Aorta (tissue), 5 donors: ENCODE data around the gene SENP2. TPM values are rescaled to one million over a fixed set of nuclear protein-coding genes. Genes with fewer than 3 reads are reported as not detected.

Experiments
- ATAC-seq: fragments of 200-7000 bp; cut with Tn5 transposase; one replicate; pipeline ENCODE4 v1.9.1; 2022; ENCODE audit warnings: moderate library complexity; ENCODE audit not compliant: low FRiP score
- DNase-seq, 2 donors: peaks; one replicate each; pipeline ENCODE4 v3.0.0-alpha.2; 2020
- H3K27ac ChIP-seq, 2 donors: one replicate each; pipeline ENCODE4 v1.5.1; 2013; ENCODE audit warnings: low read length in 2 of 2, mild to moderate bottlenecking in 2 of 2, moderate library complexity in 2 of 2, control low read depth in 1 of 2, inconsistent platforms in 1 of 2, low read depth in 1 of 2
- H3K27me3 ChIP-seq, 2 donors: one replicate each; pipeline ENCODE4 v1.6.1; 2013; ENCODE audit warnings: control low read depth in 1 of 2, low read length in 1 of 2, mild to moderate bottlenecking in 1 of 2, moderate library complexity in 1 of 2; ENCODE audit not compliant: insufficient read depth in 2 of 2, control insufficient read depth in 1 of 2
- H3K36me3 ChIP-seq, 2 donors: one replicate each; pipeline ENCODE4 v1.6.1; 2013; ENCODE audit warnings: control low read depth in 1 of 2, low read length in 1 of 2, mild to moderate bottlenecking in 1 of 2; ENCODE audit not compliant: insufficient read depth in 2 of 2, control insufficient read depth in 1 of 2
- H3K4me1 ChIP-seq, 2 donors: one replicate each; pipeline ENCODE4 v1.6.1; 2013; ENCODE audit warnings: low read length in 2 of 2, control low read depth in 1 of 2, mild to moderate bottlenecking in 1 of 2, moderate library complexity in 1 of 2; ENCODE audit not compliant: insufficient read depth in 2 of 2, control insufficient read depth in 1 of 2
- H3K4me3 ChIP-seq, 2 donors: one replicate each; pipeline ENCODE4 v1.5.1; 2013; ENCODE audit warnings: low read length in 2 of 2, control low read depth in 1 of 2, mild to moderate bottlenecking in 1 of 2
- H3K9me3 ChIP-seq: one replicate; pipeline ENCODE4 v1.6.1; 2013; ENCODE audit warnings: mild to moderate bottlenecking, low read length; ENCODE audit not compliant: control insufficient read depth
- WGBS, 2 donors: extraction: QIAGEN DNeasy Blood & Tissue Kit; methylation state at CpG; one replicate each; pipeline ENCODE4 v1.1.7; 2013; 5-methylcytosine and 5-hydroxymethylcytosine counted together
- intact Hi-C, 2 donors: fragments of 100-400 bp; cut with DNase I; formaldehyde crosslinking; loops; one replicate each; pipeline versions ENCODE4 v1.14.2 to v1.15.0; 2022
- polyA plus RNA-seq, 2 donors: library from polyadenylated mRNA; stranded (reverse); fragments of 200-250 nt; gene quantifications; one replicate each; pipeline ENCODE4 v1.2.3, GENCODE V29; 2013
- total RNA-seq, 2 donors: library from RNA; stranded (reverse); fragmentation: NEBNext Ultra II Directional; extraction: Animal tissue kit (Norgen Biotek cat#: 25700); gene quantifications; one replicate each; pipeline ENCODE4 v1.2.1, GENCODE V29; 2021
- donor health status: healthy with polysubstance abuse.
- donor health status: Bipolar disorder and iron deficiency.
- donor health status: DM: no; HTN: no; CAD: no.
- donor health status: DM: no; HTN: no; CAD: no.
- donor health status: DM: yes; HTN: yes; CAD: no.

SENP2 gene
- total and polyA plus RNA-seq, 4 donors: 13.6 to 41.6 (median 25.9) TPM

DNA sequence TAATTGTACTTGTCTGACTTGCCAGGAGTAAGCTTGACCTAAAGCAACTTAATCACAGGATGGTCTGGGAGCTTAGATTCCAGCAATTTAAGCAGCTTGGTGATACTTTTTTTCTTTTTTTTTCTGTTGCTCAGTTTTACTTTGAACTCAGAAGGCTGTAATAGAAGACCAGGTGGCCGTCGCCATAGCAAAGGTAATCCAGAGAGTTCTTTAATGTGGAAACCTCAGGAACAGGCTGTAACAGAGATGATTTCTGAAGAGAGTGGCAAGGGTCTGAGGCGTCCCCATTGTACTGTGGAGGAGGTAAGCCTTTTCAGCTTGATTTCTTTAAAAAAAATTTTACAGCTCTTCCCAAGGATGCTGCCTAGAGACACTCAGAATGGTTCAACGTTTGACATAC is 20.1 kb downstream of the SENP2 start:
- Histone ChIP-seq H3K27ac (no peak overlapping the region), H3K9me3 (no peaks in the 10 kb centered on the region), H3K4me3 (no peak overlapping the region), H3K4me1 (no peaks in the 10 kb centered on the region), H3K27me3 (no peaks in the 10 kb centered on the region), H3K36me3 (peaks cover 2 to 4% of the 10 kb centered on the region in 2 donors)
- DNase-seq (no peak), ATAC-seq (no peak)
- intact Hi-C loops: no loop called here
- 85 to 86% methylated on average over 4 of the region's 4 CpGs for WGBS, 2 donors

DNA sequence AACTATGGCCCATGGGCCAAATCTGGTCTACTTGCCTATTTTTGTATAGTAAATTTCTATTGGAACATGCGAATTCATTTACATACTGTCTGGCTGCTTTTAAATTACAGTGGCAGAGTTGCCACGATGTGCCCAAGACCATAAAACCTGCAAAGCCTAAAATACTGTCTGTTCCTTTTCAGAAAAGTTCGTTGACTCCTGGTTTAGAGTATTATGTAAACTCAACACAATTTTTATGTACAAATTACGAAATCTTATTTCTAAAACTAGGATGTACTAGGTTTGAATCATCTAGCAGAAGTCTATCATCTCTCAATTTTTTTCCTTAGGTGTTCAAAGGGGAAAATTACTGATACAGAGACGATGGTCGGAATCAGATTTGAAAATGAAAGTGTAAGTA is 26.9 kb downstream of the SENP2 start:
- Histone ChIP-seq H3K36me3 (peaks cover 1 to 8% of the 10 kb centered on the region in 2 donors), H3K9me3 (no peaks in the 10 kb centered on the region), H3K4me1 (no peaks in the 10 kb centered on the region), H3K27me3 (no peaks in the 10 kb centered on the region), H3K4me3 (no peak overlapping the region), H3K27ac (no peak overlapping the region)
- ATAC-seq (no peak), DNase-seq (no peak)
- 89 to 90% methylated on average over 6 of the region's 6 CpGs for WGBS, 2 donors
- intact Hi-C loops: no loop called here

DNA sequence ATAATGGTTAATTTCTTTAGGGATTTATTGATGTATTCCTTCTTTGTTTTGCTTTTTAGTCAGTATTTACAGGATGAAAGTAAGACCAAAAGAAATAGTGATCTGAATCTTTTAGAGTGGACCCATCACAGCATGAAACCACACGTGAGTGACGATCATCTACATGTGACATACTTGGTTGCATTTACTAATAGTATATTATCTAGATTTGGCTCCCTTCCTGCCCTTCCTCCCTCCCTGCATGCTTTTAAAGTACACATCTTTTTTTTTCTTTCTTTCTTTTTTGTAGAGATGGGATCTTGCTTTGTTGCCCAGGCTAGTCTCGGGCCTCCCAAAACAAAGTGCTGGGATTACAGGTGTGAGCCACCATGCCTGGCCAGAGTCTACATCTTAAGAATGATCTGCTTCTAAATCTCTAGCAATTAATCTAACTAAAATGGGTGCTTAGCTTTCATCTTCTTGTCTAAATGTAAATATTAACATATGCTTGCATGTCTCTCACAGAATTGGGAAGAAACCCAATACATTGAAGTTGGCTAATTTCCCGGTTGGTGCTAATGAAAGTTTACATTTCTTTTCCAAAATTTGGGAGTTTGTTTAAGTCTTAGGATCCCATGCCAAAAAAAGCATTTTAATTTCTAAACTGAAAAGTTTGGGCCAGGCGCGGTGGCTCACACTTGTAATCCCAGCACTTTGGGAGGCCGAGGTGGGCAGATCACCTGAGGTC is 38.0 kb downstream of the SENP2 start:
- Histone ChIP-seq H3K9me3 (no peaks in the 10 kb centered on the region), H3K4me3 (no peak overlapping the region), H3K36me3 (peaks cover 4 to 5% of the 10 kb centered on the region in 2 donors), H3K4me1 (no peaks in the 10 kb centered on the region), H3K27me3 (no peaks in the 10 kb centered on the region), H3K27ac (no peak overlapping the region)
- 90 to 91% methylated on average over 7 of the region's 7 CpGs for whole genome bisulfite sequencing, 2 donors
- ATAC-seq (no peak), DNase-seq (no peak)
- intact Hi-C loops: no loop called here

DNA sequence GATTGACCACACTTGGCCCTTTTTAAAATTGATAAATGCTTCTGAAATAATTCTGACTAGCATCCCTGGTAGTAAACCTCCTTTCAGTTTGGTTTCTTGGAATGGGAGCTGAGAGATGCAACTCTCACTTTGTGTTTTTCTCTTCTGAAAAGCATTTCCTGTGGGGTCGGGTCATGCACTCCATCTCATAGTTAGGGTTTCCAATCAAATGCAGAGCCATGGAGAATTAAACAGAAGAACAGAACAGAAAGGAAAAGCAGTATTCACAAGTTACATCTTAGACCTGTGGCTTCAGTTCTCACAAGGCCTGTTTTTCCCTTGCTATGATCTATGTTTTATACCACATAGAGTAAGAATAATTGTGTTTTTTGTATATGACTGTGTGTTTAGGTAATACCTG is 39.7 kb downstream of the SENP2 start:
- DNase-seq (no peak), ATAC-seq (no peak)
- WGBS, 2 donors: 63 to 73% methylated on average over 1 of the region's 1 CpG
- Histone ChIP-seq H3K9me3 (no peaks in the 10 kb centered on the region), H3K27ac (no peak overlapping the region), H3K4me1 (no peaks in the 10 kb centered on the region), H3K36me3 (peaks cover 4 to 7% of the 10 kb centered on the region in 2 donors), H3K27me3 (no peaks in the 10 kb centered on the region), H3K4me3 (no peak overlapping the region)
- intact Hi-C loops: no loop called here

DNA sequence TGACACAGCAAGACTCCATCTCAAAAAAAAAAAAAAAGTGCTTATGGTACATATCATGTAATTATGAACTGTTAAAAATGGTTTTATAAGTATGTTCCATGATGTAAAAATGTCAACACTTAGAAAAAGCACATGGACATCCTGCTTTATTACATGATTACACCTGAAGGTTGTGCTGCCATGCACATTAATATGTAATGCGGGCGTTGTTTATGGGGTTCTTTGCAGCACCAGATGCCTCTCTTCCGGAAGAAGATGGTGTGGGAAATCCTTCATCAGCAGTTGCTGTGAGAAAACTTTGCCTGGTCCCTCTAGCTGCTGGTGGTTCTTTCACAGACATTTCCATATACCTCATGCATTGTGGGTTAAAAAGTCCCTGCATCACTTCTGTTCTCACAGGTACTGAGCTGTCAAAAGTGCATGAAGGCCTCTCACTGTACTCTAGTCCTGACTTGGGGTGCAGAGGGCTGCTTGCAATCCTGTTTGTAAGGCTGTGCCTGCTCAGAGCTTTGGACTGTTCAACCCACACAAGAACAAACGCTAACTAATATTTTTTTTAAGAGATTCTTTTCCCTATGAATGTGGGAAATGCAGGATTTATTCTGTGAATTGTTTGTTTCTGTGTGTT is 43.6 kb downstream of the SENP2 start:
- WGBS, 2 donors: 74 to 79% methylated on average over 4 of the region's 4 CpGs
- Histone ChIP-seq H3K4me1 (no peaks in the 10 kb centered on the region), H3K27ac (no peak overlapping the region), H3K9me3 (no peaks in the 10 kb centered on the region), H3K27me3 (no peaks in the 10 kb centered on the region), H3K4me3 (no peak overlapping the region), H3K36me3 (peaks cover 2% of the 10 kb centered on the region in 2 donors)
- intact Hi-C loops: no loop called here
- ATAC-seq (no peak), DNase-seq (no peak)

DNA sequence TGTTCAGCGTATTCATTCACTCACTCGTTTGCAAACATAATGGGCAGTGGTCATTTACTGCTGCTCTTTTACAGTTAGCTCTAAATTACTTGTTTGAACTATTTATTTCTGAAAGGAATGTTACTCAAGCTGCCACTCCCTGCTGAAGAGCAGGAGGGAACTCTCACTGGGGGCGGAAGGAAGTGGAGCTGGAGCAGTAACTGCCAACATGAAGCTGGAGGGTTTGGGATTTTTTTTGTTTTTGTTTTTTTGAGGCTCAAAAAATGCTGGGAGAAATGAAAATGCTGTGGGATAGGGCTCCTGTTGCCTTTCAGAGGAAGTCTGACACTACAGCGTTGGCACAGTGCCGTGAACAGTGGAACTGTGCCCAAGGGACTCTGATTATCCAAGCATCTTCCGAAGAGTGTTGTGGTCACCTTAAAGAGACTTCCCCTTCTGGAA is 44.1 kb downstream of the SENP2 start:
- 53 to 55% methylated on average over 6 of the region's 6 CpGs for WGBS, 2 donors
- H3K4me3 ChIP-seq: no peak overlapping the region
- peak in 1 of 2 donors; percentile 64 for DNase-seq
- intact Hi-C loops: no loop called here
- no peaks in the 10 kb centered on the region for H3K4me1 ChIP-seq
- peaks cover 2% of the 10 kb centered on the region in 2 donors for H3K36me3 ChIP-seq
- peak; percentile 64 for ATAC-seq
- H3K27ac ChIP-seq: no peak overlapping the region
- H3K9me3 ChIP-seq: no peaks in the 10 kb centered on the region
- H3K27me3 ChIP-seq: no peaks in the 10 kb centered on the region

DNA sequence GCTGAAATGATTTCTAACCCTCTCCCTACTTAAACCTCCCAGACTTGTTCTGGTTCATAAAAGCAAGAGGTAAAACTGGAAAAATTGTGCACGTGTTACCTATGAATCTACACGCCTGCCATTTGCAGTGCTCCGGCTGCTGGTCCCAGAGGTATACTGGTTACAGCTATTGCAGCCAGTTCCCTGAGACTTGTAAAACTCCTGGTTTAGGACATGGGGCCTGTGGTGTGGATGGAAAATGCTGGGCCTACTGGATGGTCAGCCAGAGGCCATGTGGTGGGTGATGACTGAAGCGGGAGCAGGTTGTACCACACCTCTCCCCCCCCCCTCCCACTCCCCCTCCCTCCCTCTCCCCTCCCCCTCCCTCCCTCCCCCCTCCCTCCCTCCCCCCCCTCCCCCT is 45.0 kb downstream of the SENP2 start:
- Histone ChIP-seq H3K9me3 (no peaks in the 10 kb centered on the region), H3K4me3 (no peak overlapping the region), H3K27me3 (no peaks in the 10 kb centered on the region), H3K27ac (no peak overlapping the region), H3K4me1 (no peaks in the 10 kb centered on the region), H3K36me3 (peaks cover 0 to 2% of the 10 kb centered on the region in 2 donors)
- DNase-seq (no peak), ATAC-seq (peak; percentile 48)
- intact Hi-C loops: no loop called here
- WGBS, 2 donors: 74% methylated on average over 4 of the region's 4 CpGs

- Histone ChIP-seq H3K36me3 (peaks cover 0 to 2% of the 10 kb centered on the region in 2 donors), H3K27ac (no peak overlapping the region), H3K27me3 (no peaks in the 10 kb centered on the region), H3K4me1 (no peaks in the 10 kb centered on the region), H3K4me3 (no peak overlapping the region), H3K9me3 (no peaks in the 10 kb centered on the region)
- DNase-seq (no peak), ATAC-seq (no peak)
- WGBS, 2 donors: 90 to 91% methylated on average over 6 of the region's 7 CpGs
- intact Hi-C loops: no loop called here
Observed at GRCh38 chr3:185631508-185632206, 45.6 kb downstream of the SENP2 start.
